Forelimb muscle (tissue), 1 donor: ENCODE results near the gene C1QTNF9B. TPM values are rescaled to one million over a fixed set of nuclear protein-coding genes. Genes with fewer than 3 reads are reported as not detected.
"Not testable (repeated sequence)": the region's sequence is repeated elsewhere in the genome, so short reads cannot be mapped to it uniquely, and the experiment has no call there.

ENCODE experiments used
- DNase-seq: peaks from one replicate; pipeline ENCODE4 v3.0.0-alpha.2; 2013; ENCODE audit warnings: low read depth
- polyA plus RNA-seq: library from polyadenylated mRNA; unstranded; fragments of 120-200 nt; gene quantifications from one replicate; pipeline ENCODE4 v1.2.1, GENCODE V29; 2013; ENCODE audit not compliant: insufficient read length

Gene C1QTNF9B
- 2.0 TPM for polyA plus RNA-seq

DNA sequence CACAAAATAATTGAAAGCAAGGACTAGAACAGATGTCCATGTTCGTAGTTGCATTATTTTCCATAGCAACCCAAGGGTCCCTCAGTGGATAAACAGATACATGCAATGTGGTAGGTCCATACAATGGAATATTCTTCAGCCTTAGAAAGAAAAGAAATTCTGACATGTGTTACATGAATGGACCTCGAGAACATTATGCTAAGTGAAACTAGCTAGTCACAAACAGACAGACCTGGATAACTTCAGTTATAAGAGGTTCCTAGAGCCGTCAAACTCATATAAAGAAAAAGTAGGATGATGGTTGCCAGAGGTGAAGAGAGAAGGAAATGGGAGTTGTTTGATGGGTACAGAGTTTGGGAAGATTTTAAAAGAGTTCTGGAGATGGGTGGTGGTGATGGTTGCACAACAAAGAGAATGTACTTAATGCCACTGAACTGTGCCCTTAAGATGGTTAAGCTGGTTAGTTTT lies at the start of gene C1QTNF9B:
Gene C1QTNF9B (minus strand): TSS at position 51 of the 468 bp plus-strand sequence.
- DNase-seq, result not testable (repeated sequence)

DNA sequence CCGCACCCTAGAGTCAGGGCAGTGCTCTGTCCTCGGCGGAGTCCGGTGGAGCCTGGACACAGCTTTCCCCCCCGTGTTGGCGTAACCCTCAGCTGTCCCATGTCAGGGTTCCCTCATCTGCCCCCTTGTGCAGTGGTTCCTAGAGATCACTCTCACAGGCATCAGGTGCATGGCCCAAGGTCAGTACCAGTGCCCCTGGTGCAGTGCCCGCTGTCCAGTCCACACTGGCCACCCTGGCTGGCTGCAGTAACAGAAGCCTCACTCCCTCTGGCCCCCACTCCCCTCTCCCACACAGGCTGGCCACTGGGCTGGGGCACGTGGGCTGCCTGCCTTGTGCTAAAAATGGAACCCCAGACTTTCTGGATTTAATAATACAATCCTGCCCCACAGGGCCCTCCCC lies 49.6 kb upstream of the C1QTNF9B start:
- no peak for DNase-seq

DNA sequence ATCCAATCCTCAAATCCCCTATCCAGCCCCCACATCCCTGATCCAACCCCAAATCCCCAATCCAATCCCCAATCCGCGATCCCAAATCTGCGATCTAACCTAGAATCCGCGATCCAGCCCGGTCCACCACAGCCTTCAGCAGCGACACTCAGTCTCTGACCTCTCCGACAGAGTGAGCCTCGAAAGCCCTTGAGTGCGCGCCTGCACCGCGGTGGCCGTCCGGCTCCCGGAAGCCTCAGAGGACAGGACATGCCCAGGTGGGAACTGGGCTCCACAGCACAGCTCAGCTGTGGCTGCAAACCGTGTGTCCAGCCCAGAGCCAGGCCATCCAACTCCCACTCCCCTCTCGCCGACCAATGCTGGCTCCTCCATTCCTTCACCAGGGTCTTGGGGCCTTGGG lies 48.8 kb upstream of the C1QTNF9B start:
- no peak for DNase-seq

DNA sequence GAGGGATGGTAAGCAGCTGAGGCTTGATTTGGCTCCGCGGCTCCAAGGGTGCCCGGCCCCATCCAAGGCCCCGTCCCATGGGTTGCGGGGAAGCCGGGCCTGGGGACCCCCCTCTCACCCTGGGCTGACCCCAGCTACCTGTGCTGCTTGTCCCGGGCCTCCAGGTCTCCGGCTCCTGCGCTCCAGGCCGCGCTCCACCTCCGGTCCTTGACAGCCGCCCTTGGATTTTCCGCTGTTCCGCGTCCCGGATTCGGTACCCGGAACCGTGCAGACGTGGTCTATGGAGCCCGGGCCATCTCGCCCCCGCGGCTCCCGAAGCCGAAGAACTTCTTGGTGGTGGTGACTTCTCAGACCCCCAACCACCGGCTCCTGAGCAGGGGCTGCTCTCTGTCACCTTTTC lies 48.3 kb upstream of the C1QTNF9B start:
- DNase-seq, result no peak

DNA sequence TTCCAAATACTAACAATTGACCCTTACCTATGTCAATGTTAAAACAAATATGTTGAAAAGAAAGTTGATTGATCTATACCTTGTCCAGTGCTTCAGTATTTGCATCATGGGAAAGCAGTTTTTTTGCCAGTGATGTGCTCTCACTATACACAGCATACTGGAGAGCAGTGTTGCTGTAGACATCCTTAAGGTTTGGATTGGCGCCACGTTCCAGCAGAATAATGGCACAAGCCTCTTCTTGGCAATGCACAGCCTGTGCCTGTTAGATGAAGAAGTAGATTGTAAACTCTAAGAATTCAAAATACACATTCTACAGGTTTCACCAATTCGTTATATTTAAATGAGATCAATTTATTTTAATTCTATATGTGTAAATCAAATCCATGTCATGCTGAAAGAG lies 43.9 kb upstream of the C1QTNF9B start:
- no peak for DNase-seq

DNA sequence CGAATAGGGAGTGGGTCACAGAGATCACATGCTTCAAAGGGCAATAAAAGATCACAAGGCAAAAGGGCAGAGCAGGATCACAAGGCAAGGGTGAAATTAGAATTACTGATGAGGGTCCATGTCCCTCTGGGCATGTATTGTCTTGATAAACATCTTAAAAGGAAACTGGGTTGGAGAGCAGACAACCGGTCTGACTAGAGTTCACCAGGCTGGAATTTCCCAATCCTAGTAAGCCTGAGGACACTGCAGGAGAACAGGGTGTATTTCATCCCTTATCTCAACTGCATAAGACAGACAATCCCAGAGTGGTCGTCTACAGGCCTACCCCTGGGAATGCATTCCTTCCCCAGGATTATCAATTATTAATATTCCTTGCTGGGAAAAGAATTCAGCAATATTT lies 42.4 kb upstream of the C1QTNF9B start:
- DNase-seq, result not testable (repeated sequence)

DNA sequence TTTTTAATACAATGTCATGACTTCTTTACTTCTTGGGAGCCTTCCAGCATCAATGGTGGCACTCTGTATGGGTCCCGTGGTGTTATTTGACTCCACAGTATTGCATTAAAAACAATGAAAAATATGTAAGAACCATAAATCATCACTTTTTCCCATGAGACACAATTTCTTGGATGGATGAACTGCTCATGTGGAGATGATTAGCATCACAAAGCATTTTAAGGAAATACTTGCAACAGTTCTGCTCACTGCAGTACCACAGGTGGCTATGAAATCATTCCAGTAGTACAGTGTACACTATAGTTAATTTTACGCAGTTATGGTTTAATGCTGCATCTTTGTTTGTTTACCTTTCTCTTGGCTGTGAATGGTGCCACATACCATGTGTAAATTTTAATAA lies 37.2 kb upstream of the C1QTNF9B start:
- peak; percentile 67 for DNase-seq

DNA sequence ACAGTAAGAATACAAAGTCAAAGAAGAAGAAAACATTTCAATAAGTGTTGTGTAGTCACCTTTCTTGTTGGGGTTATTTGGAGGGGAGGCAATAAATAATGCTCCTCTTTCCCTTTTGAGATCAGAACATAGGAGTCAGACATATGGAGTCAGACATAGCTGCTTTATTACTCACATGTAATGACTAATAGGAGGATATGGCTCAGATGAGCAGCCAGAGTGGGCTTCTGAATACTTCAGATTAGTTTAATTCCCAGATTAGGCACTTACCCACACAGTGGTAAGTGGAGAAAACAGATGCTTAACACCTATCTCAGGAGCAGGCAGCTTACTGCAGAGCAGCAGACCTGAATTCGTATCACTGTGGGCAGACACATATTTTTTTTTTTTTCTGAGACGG lies 31.7 kb upstream of the C1QTNF9B start:
- no peak for DNase-seq

DNA sequence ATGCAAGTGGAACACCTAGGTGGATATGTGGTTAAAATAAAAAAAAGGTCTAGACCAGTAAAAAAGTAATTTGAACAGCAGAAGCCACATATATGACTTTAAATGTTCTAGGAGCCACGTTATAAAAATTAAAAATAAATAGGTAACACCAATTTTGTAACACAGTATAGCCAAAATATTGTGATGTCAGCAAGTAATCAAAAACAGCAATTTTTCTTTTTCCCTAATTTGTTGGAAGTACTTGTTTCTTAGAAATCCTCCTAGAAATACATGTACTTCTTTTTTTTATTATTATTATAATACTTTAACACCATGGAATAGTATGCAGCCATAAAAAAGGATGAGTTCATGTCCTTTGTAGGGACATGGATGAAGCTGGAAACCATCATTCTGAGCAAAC lies 25.7 kb upstream of the C1QTNF9B start:
- no peak for DNase-seq

DNA sequence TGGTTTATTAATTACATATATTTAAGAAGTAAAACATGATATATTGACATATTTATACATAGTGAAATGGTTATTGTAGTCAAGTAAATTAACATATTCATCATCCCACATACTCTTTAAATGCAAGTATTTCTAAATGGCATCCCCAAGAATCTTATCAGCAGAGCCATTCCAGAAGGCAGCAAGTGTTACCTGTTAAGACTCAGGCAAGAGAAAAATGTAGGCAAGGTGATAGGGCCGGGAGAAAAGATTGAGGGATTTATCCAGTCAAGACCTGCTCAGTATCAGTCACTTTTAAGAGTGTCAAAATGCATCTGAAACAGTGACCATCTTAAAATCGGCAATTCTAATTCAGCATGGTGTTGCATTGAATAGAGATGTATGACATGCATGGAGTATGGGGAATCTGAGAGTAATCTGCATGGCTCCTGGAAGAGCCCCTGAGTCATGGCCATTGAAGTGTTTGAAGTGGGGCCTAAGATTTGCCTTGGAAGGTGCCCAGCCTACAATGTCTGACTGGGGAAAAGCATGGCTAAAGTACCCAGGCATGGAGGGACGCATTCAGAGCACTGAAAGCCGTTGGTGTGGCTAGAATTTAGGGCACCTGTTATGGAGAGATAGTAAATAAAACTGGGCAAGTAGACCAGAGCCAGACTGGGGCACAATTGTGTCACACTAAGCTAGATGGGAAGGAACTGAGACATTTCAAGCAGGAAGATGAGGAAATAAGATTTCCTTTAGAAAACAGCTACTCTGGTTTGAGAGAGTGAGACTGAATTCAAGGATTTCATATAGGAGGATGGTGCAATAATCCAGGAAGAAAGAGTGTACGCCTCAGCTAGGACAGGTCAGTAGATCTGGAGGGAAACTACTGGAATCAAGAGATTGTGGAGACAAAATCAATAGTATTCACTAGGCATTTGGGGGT lies 25.0 kb upstream of the C1QTNF9B start:
- no peak for DNase-seq

DNA sequence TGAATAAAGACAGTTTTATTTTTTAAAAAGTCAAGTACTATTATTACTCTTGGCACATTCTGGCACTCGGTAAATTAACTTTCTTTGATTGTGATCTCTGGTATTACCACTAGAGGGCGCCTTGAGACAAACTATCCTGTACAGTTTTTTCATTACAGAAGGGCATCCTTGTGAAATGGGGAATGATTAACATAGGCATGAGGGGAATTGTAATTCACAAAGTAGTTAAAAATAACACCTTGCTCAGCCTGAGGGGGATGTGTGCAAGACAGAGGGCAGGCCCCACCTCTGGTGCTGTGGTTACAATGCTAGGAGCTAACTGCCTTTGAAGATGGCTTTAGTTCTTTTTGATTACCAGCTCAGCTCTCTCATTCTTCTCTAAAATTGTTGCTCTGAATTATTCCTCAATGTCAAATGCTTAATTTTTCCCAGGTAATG lies 24.2 kb upstream of the C1QTNF9B start:
- peak; percentile 8 for DNase-seq

DNA sequence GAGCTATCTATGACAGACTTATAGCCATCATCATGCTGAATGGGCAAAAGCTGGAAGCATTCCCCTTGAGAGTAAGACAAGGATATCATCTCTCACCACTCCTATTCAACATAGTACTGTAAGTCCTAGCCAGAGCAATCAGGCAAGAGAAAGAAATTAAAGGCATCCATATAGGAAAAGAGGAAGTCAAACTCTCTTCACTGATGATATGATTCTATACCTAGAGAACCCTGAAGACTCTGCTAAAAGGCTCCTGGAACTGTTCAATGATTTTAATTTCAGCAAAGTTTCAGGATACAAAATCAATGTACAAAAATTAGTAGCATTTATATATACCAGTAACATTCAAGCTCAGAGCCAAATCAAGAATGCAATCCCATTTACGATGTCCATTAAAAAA lies 21.7 kb upstream of the C1QTNF9B start:
- no peak for DNase-seq

DNA sequence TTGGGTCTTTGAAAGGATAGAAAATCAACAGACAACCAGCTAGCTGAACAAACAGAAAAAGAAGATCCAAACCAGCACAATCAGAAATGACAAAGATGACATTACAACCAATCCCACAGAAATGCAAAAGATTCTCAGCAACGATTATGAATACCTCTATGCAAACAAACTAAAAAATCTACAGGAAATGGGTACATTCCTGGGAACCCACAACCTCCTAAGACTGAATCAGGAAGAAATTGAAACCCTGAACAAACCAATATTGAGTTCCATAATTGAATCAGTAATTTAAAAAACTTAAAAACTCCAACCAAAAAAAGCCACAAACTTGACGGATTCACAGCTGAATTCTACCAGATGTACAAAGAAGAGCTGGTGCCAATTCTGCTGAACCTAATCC lies 20.9 kb upstream of the C1QTNF9B start:
- no peak for DNase-seq

DNA sequence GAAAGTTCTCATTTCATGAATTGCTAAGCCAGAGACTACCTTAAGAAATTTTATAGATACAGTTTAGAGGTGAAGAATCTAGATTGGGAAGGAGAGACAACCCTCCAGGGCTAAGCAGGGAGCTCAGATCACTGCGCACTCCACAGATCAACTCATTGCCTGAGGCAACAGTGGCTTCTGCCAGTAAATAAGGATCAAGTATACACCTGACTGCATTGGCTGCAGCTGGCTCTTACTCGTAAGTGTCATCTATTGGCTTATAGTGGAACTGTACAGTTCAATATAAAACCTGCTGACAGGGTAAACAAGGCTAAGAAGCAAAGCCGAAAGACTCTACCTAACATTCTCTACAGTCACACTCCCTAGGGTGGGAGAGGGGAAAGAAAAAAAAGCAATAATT lies 18.0 kb upstream of the C1QTNF9B start:
- no peak for DNase-seq

DNA sequence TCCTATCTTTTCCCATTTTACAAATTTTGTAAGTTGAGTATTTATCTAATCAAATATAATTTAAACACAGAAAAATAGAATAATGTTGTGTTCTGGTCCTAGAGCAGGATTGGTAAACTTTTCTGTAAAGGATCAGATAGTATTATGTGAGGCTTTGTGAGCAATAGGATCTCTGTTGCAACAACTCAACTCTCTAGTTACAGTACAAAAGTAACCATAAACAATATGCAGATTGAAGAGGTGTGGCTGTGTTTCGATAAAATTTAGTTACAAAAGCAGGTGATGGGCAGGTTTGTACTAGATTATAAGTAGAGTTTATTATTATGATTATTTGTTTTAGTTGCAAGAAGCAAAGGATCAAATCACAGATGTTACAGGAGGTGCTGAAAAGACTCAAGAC lies 15.2 kb upstream of the C1QTNF9B start:
- no peak for DNase-seq

DNA sequence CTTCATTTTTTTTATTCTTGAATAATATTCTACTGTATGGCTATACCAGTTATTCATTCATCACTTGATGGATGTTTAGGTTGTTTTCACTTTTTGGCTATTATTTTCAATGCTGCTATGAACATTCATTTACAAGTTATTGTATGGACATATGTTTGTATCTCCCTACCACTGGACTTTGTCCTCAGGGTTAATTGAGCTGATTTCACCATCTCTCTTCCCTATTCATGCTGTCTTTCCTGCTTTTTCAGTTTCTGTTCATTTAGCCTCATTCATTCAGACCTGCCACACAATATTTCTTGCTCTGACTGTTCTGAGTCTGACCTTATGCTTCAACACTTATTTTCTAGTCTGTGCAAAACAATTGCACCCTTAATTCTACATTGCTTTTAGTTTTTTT lies 12.3 kb upstream of the C1QTNF9B start:
- DNase-seq, result no peak

DNA sequence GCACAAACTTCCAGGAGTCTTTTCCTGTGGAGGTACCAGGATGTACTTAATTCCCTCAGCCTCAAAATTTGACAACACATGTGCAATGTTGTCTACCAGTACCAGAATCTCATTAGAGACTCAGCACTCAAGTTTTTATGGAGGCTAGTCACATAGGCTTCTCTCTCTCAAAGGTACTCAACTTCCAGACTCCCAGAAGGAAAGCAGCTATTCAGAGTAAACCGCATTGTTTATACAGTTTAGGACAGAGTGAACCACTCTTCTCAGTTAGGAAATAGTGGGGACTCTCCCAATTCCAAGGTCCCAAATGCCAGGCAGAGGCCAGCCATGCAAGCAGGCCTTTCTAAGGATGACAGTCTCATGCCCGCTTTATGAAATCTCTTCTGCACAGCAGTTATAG lies 8.5 kb upstream of the C1QTNF9B start:
- no peak for DNase-seq

DNA sequence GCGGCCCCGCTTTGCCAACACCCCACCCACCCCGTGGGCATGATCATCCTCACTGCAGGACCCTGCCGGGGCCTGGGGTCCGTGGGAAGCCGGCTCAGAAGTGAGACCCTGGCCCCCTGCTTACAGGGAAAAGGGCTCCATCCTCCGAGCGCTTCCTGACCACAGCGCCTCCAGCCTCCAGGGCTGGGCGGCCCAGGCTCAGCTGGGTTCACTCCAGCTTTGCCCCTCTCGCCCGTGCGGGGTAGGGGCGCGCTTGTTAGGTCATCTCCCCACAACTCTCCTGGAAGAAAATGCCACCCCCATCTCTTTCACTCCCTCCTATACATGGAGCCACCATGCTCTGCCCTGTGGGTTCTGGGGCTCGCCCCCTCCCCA lies 6.6 kb upstream of the C1QTNF9B start:
- no peak for DNase-seq

DNA sequence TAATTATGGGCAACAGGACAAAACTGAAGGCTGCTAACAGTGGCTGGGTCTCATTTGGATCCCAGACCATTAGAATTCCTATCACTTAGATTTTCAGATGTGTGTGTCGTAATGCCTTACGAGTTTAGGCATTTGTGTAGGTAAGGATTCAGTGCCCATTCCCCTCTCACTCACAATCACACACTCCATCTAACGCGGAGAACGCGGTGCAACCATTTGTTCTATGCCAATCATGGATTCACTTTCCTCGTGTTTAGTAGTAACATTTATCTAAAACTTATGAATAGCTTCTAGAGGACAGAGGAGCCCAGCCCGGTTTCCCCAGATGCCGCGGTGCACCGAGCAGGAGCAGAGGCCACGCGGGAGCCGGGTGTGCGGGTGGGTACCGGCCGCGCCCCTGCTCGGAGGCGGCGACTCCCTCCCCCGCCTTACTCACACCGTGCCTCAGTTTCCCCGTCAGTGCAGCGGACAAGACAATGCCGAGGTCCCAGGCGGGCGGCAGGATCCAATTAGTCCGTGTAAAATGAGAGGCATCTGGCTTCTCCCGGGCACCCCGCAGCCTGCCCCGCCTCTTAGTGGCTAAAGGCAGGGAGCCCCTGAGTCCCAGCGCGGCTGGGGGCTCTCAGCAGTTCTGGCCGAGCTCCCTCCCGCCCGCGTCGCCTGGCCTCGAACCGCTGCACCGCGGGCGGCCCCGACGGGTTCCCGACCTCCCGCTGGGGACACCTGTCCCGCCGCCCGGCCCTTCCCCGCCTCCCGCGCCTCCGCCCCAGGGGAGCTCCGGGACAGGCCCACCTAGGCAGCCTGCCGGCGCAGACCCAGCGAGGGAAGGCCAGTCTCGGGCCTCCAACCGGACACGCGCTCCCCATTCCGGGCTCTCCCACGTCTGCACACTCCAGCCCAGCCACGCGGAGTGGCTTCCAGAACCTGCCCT lies 5.9 kb upstream of the C1QTNF9B start:
- no peak for DNase-seq

DNA sequence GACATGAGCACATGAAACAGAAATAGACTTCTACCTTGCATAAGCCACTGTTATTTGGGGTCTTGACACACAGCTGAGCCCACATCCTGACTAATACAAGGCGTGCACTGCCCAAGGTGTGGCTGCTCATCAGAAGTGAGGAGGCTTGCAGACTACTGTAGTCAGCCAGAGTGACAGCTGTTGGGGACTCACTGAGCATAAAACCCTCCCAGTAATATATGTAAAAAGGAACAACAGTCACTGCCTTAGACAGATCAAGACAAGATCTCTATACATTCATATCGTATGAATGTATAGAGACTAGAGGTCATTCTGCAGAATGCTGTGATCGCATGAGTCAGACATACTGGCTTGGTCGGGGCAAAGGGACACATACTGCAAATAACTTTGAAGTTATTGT lies 4.1 kb upstream of the C1QTNF9B start:
- DNase-seq, result no peak

DNA sequence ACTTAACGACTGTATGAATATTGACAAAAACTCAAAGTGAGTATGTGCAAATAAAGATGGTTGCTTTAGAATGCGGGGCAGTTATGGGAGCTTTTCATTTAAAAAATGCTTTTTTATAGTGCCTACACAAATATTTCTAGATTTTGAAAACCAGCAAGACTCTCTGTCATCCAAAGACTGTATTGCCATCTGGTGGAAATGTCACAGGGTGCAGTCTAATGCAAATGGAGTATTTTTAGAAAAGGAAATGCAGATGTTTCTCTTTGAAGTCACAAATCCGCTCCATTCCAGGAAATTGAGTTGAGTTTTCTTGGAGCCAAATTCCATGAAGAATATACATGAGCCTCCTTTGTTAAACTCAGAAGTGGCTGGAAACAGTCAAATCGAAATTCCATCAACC lies 2.3 kb upstream of the C1QTNF9B start:
- DNase-seq, result no peak

DNA sequence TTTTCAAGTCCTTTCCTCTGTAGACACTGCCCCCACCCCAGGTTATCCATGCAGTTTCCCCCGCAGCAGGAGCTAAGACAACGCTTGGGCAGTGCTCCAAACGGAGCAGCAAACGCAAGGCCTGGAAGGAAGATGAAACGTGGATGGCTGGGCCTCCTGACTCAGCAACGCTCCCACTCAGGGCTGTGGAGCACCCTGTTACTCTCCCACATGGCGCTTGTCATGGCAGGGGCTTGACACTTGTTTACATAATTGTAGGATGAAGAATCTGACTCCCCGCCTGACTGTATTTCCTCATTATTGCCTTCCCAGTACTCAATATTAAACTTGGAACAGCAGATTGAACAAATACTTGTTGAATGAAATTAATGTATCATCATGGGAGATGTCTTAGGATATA lies 799 bp upstream of the C1QTNF9B start:
- no peak for DNase-seq
